ENCODE measurements around the gene SNTG2. TPM values are rescaled to one million over a fixed set of nuclear protein-coding genes. Genes with fewer than 3 reads are reported as not detected.
A peak's percentile ranks its signal among the peaks of the same experiment; 100 is the strongest.

SNTG2 gene
- total and polyA plus RNA-seq, 2 of the 13 experiments (the other 11 are each of a cell fraction or from before 2014, with no cell fraction given) = not detected

- Histone ChIP-seq H3K9ac (ENCODE audit: insufficient read depth, low read depth, low read length) (no peak overlapping the region), H4K20me1 (ENCODE audit: insufficient read depth, low read length) (no peaks in the 10 kb centered on the region), H3K27ac (ENCODE audit: extremely low read length, insufficient read depth, low read length) (no peak overlapping the region), H3K36me3 (replicated peaks in 1 of 2; ENCODE audit: control insufficient read depth in 1 of 2, insufficient read depth in 2 of 2, low read length in 2 of 2) (no peaks in the 10 kb centered on the region), H2AFZ (ENCODE audit: low read length) (no peak overlapping the region), H3K79me2 (ENCODE audit: insufficient read depth, low read length) (no peaks in the 10 kb centered on the region), H3K9me3 (ENCODE audit: low read length) (no peaks in the 10 kb centered on the region), H3K27me3 (ENCODE audit: control insufficient read depth in 1 of 2, insufficient read depth in 2 of 2, low read length in 2 of 2) (peaks cover 2 to 42% of the 10 kb centered on the region in 2 experiments; a peak in 3 of 5 replicates), H3K4me2 (ENCODE audit: low read depth, low read length) (no peak overlapping the region), H3K4me3 (replicated peaks in 1 of 3; ENCODE audit: insufficient read depth in 1 of 3, low read depth in 2 of 3, low read length in 3 of 3) (no peak overlapping the region), H3K4me1 (ENCODE audit: insufficient read depth, low read length) (no peaks in the 10 kb centered on the region)
- no peak for FAIRE-seq
- TF ChIP-seq ZNF33A (CRISPR knock-in tag; IDR thresholded peaks at IDR 0.05; ENCODE audit: borderline replicate concordance) = no peak
- TF ChIP-seq, protein P1, sequence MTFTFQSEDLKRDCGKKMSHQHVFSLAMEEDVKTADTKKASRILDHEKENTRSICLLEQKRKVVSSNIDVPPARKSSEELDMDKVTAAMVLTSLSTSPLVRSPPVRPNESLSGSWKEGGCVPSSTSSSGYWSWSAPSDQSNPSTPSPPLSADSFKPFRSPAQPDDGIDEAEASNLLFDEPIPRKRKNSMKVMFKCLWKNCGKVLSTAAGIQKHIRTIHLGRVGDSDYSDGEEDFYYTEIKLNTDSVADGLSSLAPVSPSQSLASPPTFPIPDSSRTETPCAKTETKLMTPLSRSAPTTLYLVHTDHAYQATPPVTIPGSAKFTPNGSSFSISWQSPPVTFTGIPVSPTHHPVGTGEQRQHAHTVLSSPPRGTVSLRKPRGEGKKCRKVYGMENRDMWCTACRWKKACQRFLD (CRISPR knock-in tag; IDR thresholded peaks at IDR 0.05; ENCODE audit: borderline replicate concordance) = no peak
- TF ChIP-seq EED (CRISPR knock-in tag; IDR thresholded peaks at IDR 0.05) = no peak
- no peak for TF ChIP-seq ZNF619 (CRISPR knock-in tag; IDR thresholded peaks at IDR 0.05)
- no peak for TF ChIP-seq ESRRA (CRISPR knock-in tag; IDR thresholded peaks at IDR 0.05; ENCODE audit: low read depth)
- no peak for TF ChIP-seq ZNF605 (CRISPR knock-in tag; IDR thresholded peaks at IDR 0.05)
- TF ChIP-seq ZNF354B (CRISPR knock-in tag; IDR thresholded peaks at IDR 0.05) = no peak
- TF ChIP-seq BHLHE40 (IDR thresholded peaks at IDR 0.05; ENCODE audit: low read length) = no peak
- DNase-seq (ENCODE audit: low spot score) = no peak
- intact Hi-C loops (cut with micrococcal nuclease; ENCODE audit: unreplicated experiment) = no loop called here
- in situ Hi-C loops (cut with HindIII; ENCODE audit: extremely low pct_ligation_motif_present, low pct_unique_long_range_greater_than_20kb) = no loop called here
- no TSS peak for BruUV-seq (replicated peaks)
- WGBS (ENCODE audit: low lambda C conversion rate) = 0% methylated on average over 1 of the region's 1 CpG
- ChIA-PET CTCF (ENCODE audit: low intra/inter-chr PET ratio, low total read pairs) (no interaction called here), POLR2A (no interaction called here)
- ATAC-seq = no peak
These were observed 286.0 kb downstream of the SNTG2 start for GRCh38 chr2:1236606-1237005.

DNA sequence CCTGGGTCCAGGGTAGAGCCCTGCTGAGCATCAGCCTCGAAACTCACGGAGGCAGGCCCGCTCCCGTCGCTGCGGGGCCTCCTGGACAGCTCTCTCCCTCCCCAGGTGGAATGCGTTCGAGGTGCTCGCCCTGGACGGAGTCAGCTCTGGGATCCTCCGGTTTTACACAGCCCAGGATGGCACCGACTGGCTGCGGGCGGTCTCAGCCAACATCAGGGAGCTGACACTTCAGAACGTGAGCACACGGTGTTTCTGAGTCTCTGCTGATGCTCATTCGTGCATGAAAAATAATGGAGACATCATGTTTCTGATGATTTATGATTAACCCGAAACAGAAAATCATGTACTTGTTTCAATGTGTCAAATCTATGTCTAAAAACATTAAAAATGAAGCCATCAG is 287.1 kb downstream of the SNTG2 start:
- in situ Hi-C loops (cut with HindIII; ENCODE audit: extremely low pct_ligation_motif_present, low pct_unique_long_range_greater_than_20kb) = no loop called here
- ATAC-seq (no peak), FAIRE-seq (peak; percentile 18), DNase-seq (ENCODE audit: low spot score) (no peak)
- no peak overlapping the region for H3K9ac ChIP-seq (ENCODE audit: insufficient read depth, low read depth, low read length)
- no peak overlapping the region for H3K4me3 ChIP-seq (replicated peaks in 1 of 3; ENCODE audit: insufficient read depth in 1 of 3, low read depth in 2 of 3, low read length in 3 of 3)
- WGBS (ENCODE audit: low lambda C conversion rate) = 4% methylated on average over 4 of the region's 18 CpGs
- BruUV-seq (replicated peaks) = no TSS peak
- H3K36me3 ChIP-seq (replicated peaks in 1 of 2; ENCODE audit: control insufficient read depth in 1 of 2, insufficient read depth in 2 of 2, low read length in 2 of 2) = no peaks in the 10 kb centered on the region
- ChIA-PET POLR2A (no interaction called here), CTCF (ENCODE audit: low intra/inter-chr PET ratio, low total read pairs) (no interaction called here)
- peaks cover 0 to 40% of the 10 kb centered on the region in 2 experiments; a peak in 3 of 5 replicates for H3K27me3 ChIP-seq (ENCODE audit: control insufficient read depth in 1 of 2, insufficient read depth in 2 of 2, low read length in 2 of 2)
- no peaks in the 10 kb centered on the region for H3K79me2 ChIP-seq (ENCODE audit: insufficient read depth, low read length)
- H2AFZ ChIP-seq (ENCODE audit: low read length) = no peak overlapping the region
- no peaks in the 10 kb centered on the region for H4K20me1 ChIP-seq (ENCODE audit: insufficient read depth, low read length)
- H3K4me2 ChIP-seq (ENCODE audit: low read depth, low read length) = no peak overlapping the region
- H3K9me3 ChIP-seq (ENCODE audit: low read length) = no peaks in the 10 kb centered on the region
- H3K4me1 ChIP-seq (ENCODE audit: insufficient read depth, low read length) = no peaks in the 10 kb centered on the region
- intact Hi-C loops (cut with micrococcal nuclease; ENCODE audit: unreplicated experiment) = no loop called here
- no peak overlapping the region for H3K27ac ChIP-seq (ENCODE audit: extremely low read length, insufficient read depth, low read length)
- TF ChIP-seq ZNF543 (CRISPR knock-in tag; IDR thresholded peaks at IDR 0.05) = no peak
- no peak for TF ChIP-seq HMGA1 (CRISPR knock-in tag; conservative IDR thresholded peaks at IDR 0.05)
- no peak for TF ChIP-seq ZNF180 (CRISPR knock-in tag; IDR thresholded peaks at IDR 0.05; ENCODE audit: borderline replicate concordance, low read depth)
- TF ChIP-seq, protein P2, sequence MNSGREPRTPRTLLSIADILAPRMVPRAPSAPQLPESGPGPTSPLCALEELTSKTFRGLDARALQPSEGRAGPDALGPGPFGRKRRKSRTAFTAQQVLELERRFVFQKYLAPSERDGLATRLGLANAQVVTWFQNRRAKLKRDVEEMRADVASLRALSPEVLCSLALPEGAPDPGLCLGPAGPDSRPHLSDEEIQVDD (CRISPR knock-in tag; IDR thresholded peaks at IDR 0.05; ENCODE audit: borderline replicate concordance) = no peak
- no peak for TF ChIP-seq RFX1 (IDR thresholded peaks at IDR 0.05)
- TF ChIP-seq, protein P3, sequence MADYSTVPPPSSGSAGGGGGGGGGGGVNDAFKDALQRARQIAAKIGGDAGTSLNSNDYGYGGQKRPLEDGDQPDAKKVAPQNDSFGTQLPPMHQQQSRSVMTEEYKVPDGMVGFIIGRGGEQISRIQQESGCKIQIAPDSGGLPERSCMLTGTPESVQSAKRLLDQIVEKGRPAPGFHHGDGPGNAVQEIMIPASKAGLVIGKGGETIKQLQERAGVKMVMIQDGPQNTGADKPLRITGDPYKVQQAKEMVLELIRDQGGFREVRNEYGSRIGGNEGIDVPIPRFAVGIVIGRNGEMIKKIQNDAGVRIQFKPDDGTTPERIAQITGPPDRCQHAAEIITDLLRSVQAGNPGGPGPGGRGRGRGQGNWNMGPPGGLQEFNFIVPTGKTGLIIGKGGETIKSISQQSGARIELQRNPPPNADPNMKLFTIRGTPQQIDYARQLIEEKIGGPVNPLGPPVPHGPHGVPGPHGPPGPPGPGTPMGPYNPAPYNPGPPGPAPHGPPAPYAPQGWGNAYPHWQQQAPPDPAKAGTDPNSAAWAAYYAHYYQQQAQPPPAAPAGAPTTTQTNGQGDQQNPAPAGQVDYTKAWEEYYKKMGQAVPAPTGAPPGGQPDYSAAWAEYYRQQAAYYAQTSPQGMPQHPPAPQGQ (CRISPR knock-in tag; IDR thresholded peaks at IDR 0.05; ENCODE audit: borderline replicate concordance) = no peak
- no peak for TF ChIP-seq DPF2 (CRISPR knock-in tag; IDR thresholded peaks at IDR 0.05; ENCODE audit: borderline replicate concordance, low read depth)
- TF ChIP-seq ZSCAN21 (CRISPR knock-in tag; IDR thresholded peaks at IDR 0.05; ENCODE audit: borderline replicate concordance) = no peak
